Retina (tissue), 1 donor: ENCODE results near the gene IRAK2.
A peak's percentile ranks its signal among the peaks of the same experiment; 100 is the strongest.

Experiments used
- DNase-seq: peaks from one replicate; pipeline ENCODE4 v3.0.0-alpha.2; 2016

Gene IRAK2

GRCh38 chr3:10286596-10287295 lies 122.0 kb downstream of the IRAK2 start:
- DNase-seq = peak; percentile 48

GRCh38 chr3:10287936-10288574 lies 123.3 kb downstream of the IRAK2 start:
- DNase-seq = no peak

- no peak for DNase-seq
Observed at GRCh38 chr3:10288575-10288960, 123.8 kb downstream of the IRAK2 start.

GRCh38 chr3:10289077-10289476 lies 124.4 kb downstream of the IRAK2 start:
- DNase-seq = no peak

- no peak for DNase-seq
Observed at GRCh38 chr3:10289787-10290355, 125.2 kb downstream of the IRAK2 start.

GRCh38 chr3:10290481-10291176 lies 125.9 kb downstream of the IRAK2 start:
- DNase-seq = no peak

- no peak for DNase-seq
Observed at GRCh38 chr3:10291641-10292040, 126.9 kb downstream of the IRAK2 start.

GRCh38 chr3:10292505-10293419 lies 128.0 kb downstream of the IRAK2 start, which contains the start of gene GHRL:
Gene GHRL (minus strand): TSS chr3:10292947. CDS start chr3:10290180, 2,767 bp downstream.
- DNase-seq = no peak
